ENCODE measurements around the gene COMMD7. TPM values are rescaled to one million over a fixed set of nuclear protein-coding genes. Genes with fewer than 3 reads are reported as not detected.

Gene COMMD7
- total and polyA plus RNA-seq, 2 of the 4 experiments (the other 2 are of a cell fraction): 51.8 to 67.5 TPM

GRCh38 chr20:32672982-32673851 lies 70.0 kb downstream of the COMMD7 start (continued):
- TF ChIP-seq, protein P1, sequence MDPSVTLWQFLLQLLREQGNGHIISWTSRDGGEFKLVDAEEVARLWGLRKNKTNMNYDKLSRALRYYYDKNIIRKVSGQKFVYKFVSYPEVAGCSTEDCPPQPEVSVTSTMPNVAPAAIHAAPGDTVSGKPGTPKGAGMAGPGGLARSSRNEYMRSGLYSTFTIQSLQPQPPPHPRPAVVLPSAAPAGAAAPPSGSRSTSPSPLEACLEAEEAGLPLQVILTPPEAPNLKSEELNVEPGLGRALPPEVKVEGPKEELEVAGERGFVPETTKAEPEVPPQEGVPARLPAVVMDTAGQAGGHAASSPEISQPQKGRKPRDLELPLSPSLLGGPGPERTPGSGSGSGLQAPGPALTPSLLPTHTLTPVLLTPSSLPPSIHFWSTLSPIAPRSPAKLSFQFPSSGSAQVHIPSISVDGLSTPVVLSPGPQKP (IDR thresholded peaks at IDR 0.05; ENCODE audit: borderline replicate concordance, low read depth, low read length): no peak
- TF ChIP-seq RAD21 (IDR thresholded peaks at IDR 0.05; ENCODE audit: low read length): no peak

GRCh38 chr20:32672394-32672981 lies 70.8 kb downstream of the COMMD7 start:
- no peak overlapping the region for H2BK120ac ChIP-seq (ENCODE audit: low read depth, low read length)
- H3K9ac ChIP-seq (ENCODE audit: low read depth, low read length): no peak overlapping the region
- H2AK9ac ChIP-seq (replicated peaks; ENCODE audit: low read depth, low read length, poor library complexity): no peak overlapping the region
- H3K4me3 ChIP-seq (ENCODE audit: insufficient read depth, low read depth, low read length): no peak overlapping the region
- no peak for ATAC-seq (ENCODE audit: low read depth)
- H4K91ac ChIP-seq (ENCODE audit: insufficient read depth, low read depth, low read length): no peak overlapping the region
- dilution Hi-C loops (cut with HindIII; ENCODE audit: low sequenced_read_pairs, unreplicated experiment) (no loop called here), in situ Hi-C loops (cut with MboI; ENCODE audit: low sequenced_read_pairs) (loop anchor here (25.0 kb wide), 1 partner anchor 835 kb away; the partner anchor contains the start of gene FOXS1), intact Hi-C loops (cut with micrococcal nuclease) (loop anchor here (5.0 to 10.0 kb wide), 2 partner anchors 90 to 272 kb away; partner anchors contain the start of gene DNMT3B)
- H3K56ac ChIP-seq (ENCODE audit: extremely low read depth, insufficient read depth, low read length): no peak overlapping the region
- no peak overlapping the region for H2BK15ac ChIP-seq (ENCODE audit: low read depth, low read length)
- no peaks in the 10 kb centered on the region for H3K36me3 ChIP-seq (ENCODE audit: control insufficient read depth, insufficient read depth, low read length)
- peaks cover 2% of the 10 kb centered on the region; the same call in 1 of the 2 replicates for H3K27me3 ChIP-seq (ENCODE audit: control insufficient read depth, insufficient read depth, low read length)
- no peak overlapping the region for H2AK5ac ChIP-seq (ENCODE audit: low read depth, low read length)
- H3K23ac ChIP-seq (ENCODE audit: low read depth, low read length): no peak overlapping the region; the same call in 1 of the 2 replicates
- CTCF ChIA-PET: interaction anchor here (3.0 kb wide), 1 partner anchor 106 kb away, joined by 19 read pairs; no protein-coding TSS in a partner anchor
- H3K4me1 ChIP-seq (ENCODE audit: control insufficient read depth, insufficient read depth, low read length): no peaks in the 10 kb centered on the region
- H3K27ac ChIP-seq (ENCODE audit: insufficient read depth, low read length): no peak overlapping the region
- H3K4ac ChIP-seq (ENCODE audit: low read depth, low read length): no peak overlapping the region
- no peaks in the 10 kb centered on the region for H3K79me1 ChIP-seq (ENCODE audit: low read depth in 1 of 2, low read length in 2 of 2)
- POLR2A ChIA-PET (ENCODE audit: unreplicated experiment): no interaction called here
- no peaks in the 10 kb centered on the region for H3K9me3 ChIP-seq (ENCODE audit: control insufficient read depth, insufficient read depth, low read length)
- H3K14ac ChIP-seq (replicated peaks; ENCODE audit: low read depth, low read length): no peak overlapping the region
- peak; percentile 53 for TF ChIP-seq CEBPB (IDR thresholded peaks at IDR 0.05; ENCODE audit: low read depth, low read length)
- TF ChIP-seq RAD21 (IDR thresholded peaks at IDR 0.05; ENCODE audit: low read length): no peak
- H2BK5ac ChIP-seq (ENCODE audit: low read depth, low read length, poor library complexity, severe bottlenecking): no peak overlapping the region
- H3K18ac ChIP-seq (ENCODE audit: low read depth, low read length): no peak overlapping the region
- no peak for DNase-seq
- BruUV-seq (replicated peaks): no TSS peak
- H2AFZ ChIP-seq (replicated peaks; ENCODE audit: low read length, poor library complexity): no peak overlapping the region
- no peak overlapping the region for H2BK20ac ChIP-seq (ENCODE audit: low read depth, low read length)
- no peak overlapping the region for H3K4me2 ChIP-seq (ENCODE audit: low read depth, low read length)
- no peaks in the 10 kb centered on the region for H4K20me1 ChIP-seq (ENCODE audit: insufficient read depth, low read length)
- no peak overlapping the region for H4K8ac ChIP-seq (ENCODE audit: low read depth in 2 of 2, low read length in 2 of 2)
- no peak overlapping the region for H4K5ac ChIP-seq (ENCODE audit: low read depth, low read length)
- no CpG with 5 or more reads among the region's 3 CpGs for WGBS, 2 experiments (ENCODE audit: extremely low coverage in 2 of 2, insufficient read length in 1 of 2)
- no peaks in the 10 kb centered on the region for H3K9me1 ChIP-seq (ENCODE audit: insufficient read depth, low read length)

All from IMR-90 (cell line).